ENCODE measurements around the gene IGF2. TPM values are rescaled to one million over a fixed set of nuclear protein-coding genes. Genes with fewer than 3 reads are reported as not detected.

IGF2 gene
- total and polyA plus RNA-seq, 3 donors from 2014 or later, result 52.3 to 104 (median 69.8) TPM

DNA sequence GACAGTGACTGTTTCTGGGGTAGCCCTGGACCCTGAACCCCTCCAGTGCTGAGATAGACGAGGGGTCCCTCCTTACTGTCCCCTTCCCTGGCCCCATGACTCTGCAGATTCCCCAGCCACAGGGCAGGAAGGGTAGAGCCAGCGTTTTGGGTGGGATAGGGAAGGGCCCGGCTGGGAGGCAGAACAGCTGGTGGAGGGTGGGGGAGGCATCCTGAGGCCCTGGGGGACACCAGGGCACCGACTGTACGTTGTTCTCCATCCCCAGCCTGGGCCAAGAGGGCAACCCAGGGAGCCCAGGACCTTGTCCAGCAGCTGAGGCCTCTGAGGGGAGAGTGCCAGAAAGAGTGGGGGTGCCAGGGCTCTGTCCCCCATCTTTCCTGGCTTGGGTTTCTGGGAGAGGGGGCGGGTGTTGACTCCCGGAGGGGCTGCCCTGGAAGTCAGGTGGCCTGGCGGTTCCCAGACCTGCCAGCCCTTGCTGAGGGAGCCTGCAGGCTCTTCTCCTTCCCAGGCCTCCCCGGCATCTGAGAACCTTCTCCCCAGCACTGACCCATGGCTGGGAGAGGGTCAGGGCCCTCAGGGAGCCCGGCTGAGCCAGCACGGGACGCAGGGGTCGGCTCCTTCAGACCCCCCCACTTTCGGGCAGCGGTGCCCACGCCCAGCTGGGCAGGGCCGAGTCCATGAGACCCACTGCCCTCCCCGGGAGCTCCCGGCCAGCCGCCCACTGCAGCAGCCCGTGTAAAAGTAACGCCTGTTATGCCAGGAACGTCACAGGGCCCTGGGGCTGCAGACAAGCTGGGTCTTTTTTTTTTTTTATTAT, 30.3 kb downstream of the IGF2 start:
- Histone ChIP-seq H3K36me3 (ENCODE audit: low read depth, missing control alignments) (no peaks in the 10 kb centered on the region), H3K9me3 (no peaks in the 10 kb centered on the region), H3K4me3 (no peak overlapping the region), H3K4me1 (peaks cover 4% of the 10 kb centered on the region), H3K27me3 (no peaks in the 10 kb centered on the region), H3K27ac (peak overlapping the region in 1 of 2 donors; percentile 27)
- TF ChIP-seq, protein P1, sequence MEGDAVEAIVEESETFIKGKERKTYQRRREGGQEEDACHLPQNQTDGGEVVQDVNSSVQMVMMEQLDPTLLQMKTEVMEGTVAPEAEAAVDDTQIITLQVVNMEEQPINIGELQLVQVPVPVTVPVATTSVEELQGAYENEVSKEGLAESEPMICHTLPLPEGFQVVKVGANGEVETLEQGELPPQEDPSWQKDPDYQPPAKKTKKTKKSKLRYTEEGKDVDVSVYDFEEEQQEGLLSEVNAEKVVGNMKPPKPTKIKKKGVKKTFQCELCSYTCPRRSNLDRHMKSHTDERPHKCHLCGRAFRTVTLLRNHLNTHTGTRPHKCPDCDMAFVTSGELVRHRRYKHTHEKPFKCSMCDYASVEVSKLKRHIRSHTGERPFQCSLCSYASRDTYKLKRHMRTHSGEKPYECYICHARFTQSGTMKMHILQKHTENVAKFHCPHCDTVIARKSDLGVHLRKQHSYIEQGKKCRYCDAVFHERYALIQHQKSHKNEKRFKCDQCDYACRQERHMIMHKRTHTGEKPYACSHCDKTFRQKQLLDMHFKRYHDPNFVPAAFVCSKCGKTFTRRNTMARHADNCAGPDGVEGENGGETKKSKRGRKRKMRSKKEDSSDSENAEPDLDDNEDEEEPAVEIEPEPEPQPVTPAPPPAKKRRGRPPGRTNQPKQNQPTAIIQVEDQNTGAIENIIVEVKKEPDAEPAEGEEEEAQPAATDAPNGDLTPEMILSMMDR (IDR thresholded peaks at IDR 0.05), result no peak
- TF ChIP-seq POLR2A (IDR thresholded peaks at IDR 0.05), result no peak
- DNase-seq, result no peak
- intact Hi-C loops (cut with DNase I; ENCODE audit: low total_unique reads), result no loop called here
- WGBS, 2 donors, result 50 to 75% methylated on average over 14 to 23 of the region's 23 CpGs

DNA sequence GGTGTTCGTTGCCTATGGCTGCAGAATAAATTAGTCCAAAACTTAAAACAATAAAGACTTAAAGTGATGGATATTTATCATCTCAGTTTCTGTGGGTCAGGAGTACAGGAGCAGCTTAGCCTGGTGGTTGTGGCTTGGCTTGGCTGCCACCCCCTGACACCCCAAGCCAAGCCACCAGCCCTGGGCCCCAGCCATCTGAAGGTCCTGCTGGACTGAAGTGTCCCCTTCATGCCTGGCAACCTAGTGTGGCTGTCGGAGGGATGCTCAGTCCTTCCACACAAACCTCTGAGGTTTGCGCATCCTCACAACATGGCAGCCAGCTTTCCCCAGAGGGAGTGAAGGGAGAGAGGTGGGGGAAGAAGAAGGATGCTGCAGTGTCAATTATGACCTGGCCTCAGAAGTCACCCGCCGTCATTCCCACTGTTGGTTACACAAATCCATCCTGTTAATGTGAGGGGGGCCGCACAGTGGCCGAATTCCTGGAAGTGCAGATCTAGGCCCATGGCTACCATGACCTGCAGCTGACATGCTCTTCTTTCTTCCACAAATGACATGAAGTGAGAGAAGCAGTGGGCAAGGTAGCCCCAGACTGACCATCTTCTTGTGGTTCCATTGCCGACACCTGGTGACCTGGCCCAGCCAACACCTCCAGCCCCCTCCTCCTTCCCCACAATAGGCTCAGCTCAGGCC, 31.1 kb downstream of the IGF2 start:
- Histone ChIP-seq H3K27me3 (no peaks in the 10 kb centered on the region), H3K27ac (no peak overlapping the region), H3K4me1 (peaks cover 4% of the 10 kb centered on the region), H3K9me3 (no peaks in the 10 kb centered on the region), H3K36me3 (ENCODE audit: low read depth, missing control alignments) (no peaks in the 10 kb centered on the region), H3K4me3 (no peak overlapping the region)
- DNase-seq, result no peak
- 93 to 97% methylated on average over 8 of the region's 8 CpGs for WGBS, 2 donors
- TF ChIP-seq, protein P1 (IDR thresholded peaks at IDR 0.05), result no peak
- intact Hi-C loops (cut with DNase I; ENCODE audit: low total_unique reads), result no loop called here

DNA sequence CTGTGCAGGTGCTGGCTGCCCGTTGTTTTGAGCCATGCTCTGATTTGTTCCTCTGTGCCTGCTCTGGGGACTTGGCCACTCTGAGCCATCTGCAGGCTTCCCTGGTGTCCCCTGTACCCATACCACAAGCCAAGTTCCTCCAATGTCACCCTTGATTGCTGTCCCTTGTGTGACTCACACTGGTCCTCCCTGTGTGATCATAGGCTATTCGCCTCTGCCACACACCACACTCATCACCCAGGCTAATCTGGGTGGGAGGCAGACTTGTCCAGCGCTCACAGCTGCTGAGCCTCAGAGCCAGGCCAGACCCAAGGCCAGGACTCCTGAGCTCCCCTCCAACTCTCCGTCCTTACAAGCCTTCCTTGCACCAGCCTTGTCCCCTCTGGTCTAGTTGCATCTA, 31.7 kb downstream of the IGF2 start:
- DNase-seq, result no peak
- WGBS, 2 donors, result 79 to 93% methylated on average over 4 of the region's 4 CpGs
- intact Hi-C loops (cut with DNase I; ENCODE audit: low total_unique reads), result no loop called here

DNA sequence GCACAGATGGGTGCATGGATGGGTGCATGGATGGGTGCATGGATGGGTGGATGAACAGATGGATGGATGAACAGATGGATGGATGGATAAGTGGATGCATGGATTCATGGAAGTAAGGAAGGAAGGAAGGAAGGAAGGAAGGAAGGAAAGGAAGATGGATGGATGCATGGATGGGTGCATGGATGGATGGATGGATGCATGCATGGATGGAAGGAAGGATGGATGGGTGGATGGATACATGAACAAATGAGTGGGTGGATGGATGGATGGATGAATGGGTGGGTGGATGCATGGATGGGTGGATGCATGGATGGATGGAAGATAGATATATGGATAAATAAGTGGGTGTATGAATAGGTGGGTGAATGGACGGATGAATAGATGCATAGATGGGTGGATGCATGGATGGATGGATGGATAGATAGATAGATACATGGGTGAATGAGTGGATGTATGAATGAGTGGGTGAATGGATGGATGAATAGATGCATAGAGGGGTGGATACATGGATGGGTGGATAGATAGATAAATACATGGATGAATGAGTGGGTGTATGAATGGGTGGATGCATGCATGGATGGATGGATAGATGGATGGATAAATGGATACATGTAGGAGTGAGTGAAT, 32.5 kb downstream of the IGF2 start:
- Histone ChIP-seq H3K4me3 (no peak overlapping the region), H3K27ac (no peak overlapping the region), H3K4me1 (peaks cover 4% of the 10 kb centered on the region), H3K27me3 (no peaks in the 10 kb centered on the region), H3K36me3 (ENCODE audit: low read depth, missing control alignments) (no peaks in the 10 kb centered on the region), H3K9me3 (no peaks in the 10 kb centered on the region)
- intact Hi-C loops (cut with DNase I; ENCODE audit: low total_unique reads), result no loop called here
- 76 to 98% methylated on average over 1 of the region's 1 CpG for WGBS, 2 donors
- TF ChIP-seq, protein P1 (IDR thresholded peaks at IDR 0.05), result no peak
- TF ChIP-seq POLR2A (IDR thresholded peaks at IDR 0.05), result no peak
- no peak for DNase-seq

More for the DNA sequence above, 31.7 kb downstream of the IGF2 start:
- TF ChIP-seq POLR2A (IDR thresholded peaks at IDR 0.05), result no peak
- TF ChIP-seq, protein P1 (IDR thresholded peaks at IDR 0.05), result no peak
- peaks cover 4% of the 10 kb centered on the region for H3K4me1 ChIP-seq
- H3K9me3 ChIP-seq, result no peaks in the 10 kb centered on the region
- H3K27me3 ChIP-seq, result no peaks in the 10 kb centered on the region
- no peaks in the 10 kb centered on the region for H3K36me3 ChIP-seq (ENCODE audit: low read depth, missing control alignments)
- H3K27ac ChIP-seq, result no peak overlapping the region
- no peak overlapping the region for H3K4me3 ChIP-seq

All from testis (tissue), 3 donors.